Astrocyte of the hippocampus (primary cell): ENCODE results near the gene ATXN7.

Source experiments
- DNase-seq: peaks from one replicate; pipeline ENCODE4 v3.0.0; 2011; ENCODE audit warnings: low read depth, low spot score

The ATXN7 gene

GRCh38 chr3:63963496-63963895, 99.8 kb downstream of the ATXN7 start:
- peak; percentile 12 for DNase-seq

DNA sequence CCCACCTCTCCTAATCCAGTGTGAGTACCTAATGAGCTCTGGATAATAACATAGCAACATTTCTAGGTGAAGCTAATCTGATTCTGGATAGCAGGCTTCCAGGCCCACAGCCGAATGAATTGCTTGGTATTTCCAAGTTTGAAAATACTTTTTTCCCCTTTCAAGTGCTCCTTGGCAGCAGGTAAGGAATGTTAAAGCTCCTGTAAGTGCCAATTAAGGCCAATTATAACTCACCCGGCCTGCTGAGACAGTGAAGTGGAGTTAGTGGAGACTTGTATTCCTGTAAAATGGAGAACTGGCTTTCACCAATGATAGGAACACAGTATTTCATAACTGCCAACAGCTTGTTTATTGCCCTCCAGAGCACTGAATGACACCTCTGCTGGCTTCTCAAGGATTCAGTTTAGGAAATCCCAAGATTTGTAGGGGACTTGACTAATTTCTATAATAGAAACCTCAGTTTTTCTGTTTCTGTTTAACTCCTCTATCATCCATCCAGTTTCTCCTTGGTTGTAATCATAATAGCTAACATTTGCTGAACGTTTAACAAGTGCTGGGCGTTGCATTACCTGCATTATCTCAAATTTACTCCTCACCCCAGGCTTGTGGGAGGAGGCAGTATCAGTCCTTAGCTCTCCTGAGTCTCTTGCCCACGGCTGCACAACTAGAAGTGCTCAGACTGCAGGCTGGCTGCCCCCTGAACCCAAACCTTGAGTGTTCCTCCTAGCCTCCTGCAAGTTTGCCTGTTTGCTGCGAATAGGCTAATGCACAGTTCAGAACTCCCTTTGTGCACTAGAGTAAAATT, 101.2 kb downstream of the ATXN7 start:
- peak; percentile 63 for DNase-seq

- DNase-seq = no peak
Measured at GRCh38 chr3:63966007-63966406, 102.3 kb downstream of the ATXN7 start.

DNA sequence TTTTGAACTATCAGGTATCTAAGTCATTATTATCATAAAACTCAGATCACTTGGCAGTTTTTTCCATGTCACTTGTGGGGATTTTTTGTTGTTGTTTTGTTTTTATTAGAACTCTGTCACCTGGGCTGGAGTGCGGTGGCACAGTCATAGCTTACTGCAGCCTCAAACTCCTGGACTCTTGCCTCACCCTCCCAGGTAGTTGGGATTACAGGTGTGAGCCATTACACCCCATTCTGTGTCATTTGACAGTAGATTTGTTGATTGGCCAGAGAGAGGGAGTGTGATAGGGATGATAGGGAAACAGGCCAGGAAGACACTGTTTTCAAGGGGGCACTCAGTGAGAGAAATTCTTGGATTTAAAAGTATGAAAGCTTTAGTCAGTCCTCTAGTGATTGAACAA, 103.2 kb downstream of the ATXN7 start:
- DNase-seq = no peak

DNA sequence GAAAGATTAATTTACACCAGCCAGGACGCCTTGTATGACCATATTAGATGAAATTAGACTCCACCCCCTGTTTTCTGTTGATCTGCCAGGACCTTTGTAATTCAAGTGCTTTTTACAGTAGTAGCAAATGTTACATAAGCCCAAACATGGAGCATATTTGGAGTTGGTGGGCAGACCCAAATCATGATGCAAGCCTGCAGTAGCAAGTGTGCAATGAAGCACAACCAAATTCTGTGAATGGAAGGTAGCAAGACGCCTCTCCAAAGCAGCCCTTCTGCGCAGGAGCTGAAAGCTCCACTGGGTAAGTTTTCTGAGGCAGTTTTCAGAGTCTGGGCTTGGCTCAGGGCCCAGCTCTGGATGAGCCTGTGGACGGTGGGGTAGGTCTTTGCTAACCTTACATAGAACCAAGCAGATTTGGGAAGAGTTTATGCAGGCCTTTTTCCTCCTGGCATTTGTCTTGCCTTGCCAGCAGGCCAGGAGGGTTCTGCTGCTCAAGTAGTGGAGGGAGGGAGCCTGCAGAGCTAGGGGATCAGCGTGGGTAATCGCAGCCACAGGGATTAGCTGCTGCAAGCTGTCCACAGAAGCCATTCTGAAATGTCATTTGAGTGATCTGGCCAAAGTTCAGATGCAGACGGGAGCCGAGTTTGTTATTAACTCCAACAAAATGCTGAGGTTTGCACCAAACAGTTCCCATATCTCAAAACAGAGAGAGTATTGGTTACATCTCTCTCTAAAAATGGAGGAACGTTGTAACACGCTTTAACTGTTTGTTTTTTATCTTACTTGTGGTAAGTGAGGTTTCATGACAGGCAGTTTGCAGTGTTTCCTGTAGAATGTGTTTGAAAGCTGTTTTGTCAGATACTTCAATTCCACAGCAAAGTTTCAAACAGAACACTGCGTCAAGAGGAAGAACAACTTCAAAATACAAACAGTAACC, 104.3 kb downstream of the ATXN7 start:
- DNase-seq = peak; percentile 70

GRCh38 chr3:63968612-63969350, 105.1 kb downstream of the ATXN7 start:
- no peak for DNase-seq

GRCh38 chr3:63969876-63970275, 106.2 kb downstream of the ATXN7 start:
- no peak for DNase-seq

DNA sequence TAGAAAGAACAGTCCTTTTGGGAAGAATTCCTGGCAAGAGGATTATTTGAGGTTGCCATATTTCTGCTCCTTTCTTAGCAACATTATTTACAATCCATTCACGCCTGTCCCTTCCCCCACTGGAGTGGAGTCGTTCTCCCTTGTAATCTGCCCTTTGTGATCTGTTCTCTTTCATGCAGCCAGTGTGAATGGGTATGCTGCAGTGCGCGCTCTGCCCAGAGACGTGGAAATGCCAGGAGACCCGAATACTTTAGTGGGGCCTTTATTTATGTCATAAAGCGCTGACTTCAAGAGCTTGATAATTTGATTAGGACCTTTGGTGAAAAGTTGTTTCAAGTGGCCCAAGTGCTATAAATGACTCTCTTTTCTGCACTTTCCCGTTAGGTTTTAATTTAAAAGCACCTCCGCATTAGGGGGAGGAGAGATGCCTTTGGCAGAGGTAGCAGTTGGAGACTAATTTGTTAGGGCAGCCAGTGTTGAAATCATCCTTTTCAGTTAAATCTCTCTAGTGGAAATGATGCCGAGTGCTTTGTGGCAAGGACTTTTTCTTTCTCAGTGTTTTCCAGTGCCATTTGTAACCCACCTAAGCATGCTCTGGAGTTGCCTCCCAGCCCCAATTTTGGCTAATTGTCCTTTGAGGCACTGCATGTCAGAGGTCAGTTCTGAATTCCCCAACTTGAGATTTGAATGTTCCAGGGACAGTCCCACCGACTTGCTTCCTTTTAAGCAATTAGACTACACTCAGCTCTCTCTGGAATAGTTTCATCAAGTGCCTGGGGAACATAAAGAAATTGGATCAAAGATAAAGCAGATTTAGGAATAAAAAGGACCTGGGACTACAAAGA, 107.2 kb downstream of the ATXN7 start:
- no peak for DNase-seq

DNA sequence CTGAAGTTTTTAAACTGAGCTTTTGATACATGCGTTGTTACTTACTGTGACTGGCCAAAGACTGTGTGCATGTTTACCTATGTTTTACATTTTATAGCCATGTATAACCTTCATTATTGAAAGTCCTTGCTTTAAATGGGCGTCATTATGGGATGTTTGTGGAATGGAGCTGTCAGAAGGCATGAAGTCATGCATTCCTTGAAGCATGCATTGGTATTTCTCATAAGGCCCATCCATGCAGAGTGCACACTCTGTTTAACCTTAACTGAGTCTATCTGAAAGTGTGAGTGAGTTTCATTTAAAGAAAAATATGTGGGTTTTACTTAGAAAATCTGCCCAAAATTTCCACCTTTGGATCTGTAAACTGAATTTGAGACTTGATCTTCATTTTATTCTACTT, 108.5 kb downstream of the ATXN7 start:
- DNase-seq = peak; percentile 77

- no peak for DNase-seq
Measured at GRCh38 chr3:63972987-63973386, 109.3 kb downstream of the ATXN7 start.

GRCh38 chr3:63973406-63973805, 109.7 kb downstream of the ATXN7 start:
- DNase-seq = no peak

DNA sequence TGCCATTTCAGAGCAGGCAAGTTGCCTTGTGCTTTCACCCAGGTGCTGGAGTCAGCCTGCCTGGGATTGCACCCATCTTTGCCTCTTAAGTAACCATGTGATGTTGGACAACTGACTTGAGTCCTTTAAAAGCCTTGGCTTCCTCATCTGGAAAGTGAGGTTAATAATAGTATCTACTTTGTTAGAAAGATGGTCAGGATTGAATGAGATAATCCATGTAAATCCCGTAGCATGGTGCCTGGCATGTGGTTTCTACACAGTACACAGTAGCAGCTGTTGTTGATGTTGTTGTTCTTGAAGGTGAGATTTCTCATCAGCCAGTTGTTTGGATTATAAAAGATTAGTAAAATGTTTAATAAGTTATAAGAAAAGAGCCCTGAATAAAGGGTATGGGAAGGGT, 110.8 kb downstream of the ATXN7 start:
- no peak for DNase-seq

DNA sequence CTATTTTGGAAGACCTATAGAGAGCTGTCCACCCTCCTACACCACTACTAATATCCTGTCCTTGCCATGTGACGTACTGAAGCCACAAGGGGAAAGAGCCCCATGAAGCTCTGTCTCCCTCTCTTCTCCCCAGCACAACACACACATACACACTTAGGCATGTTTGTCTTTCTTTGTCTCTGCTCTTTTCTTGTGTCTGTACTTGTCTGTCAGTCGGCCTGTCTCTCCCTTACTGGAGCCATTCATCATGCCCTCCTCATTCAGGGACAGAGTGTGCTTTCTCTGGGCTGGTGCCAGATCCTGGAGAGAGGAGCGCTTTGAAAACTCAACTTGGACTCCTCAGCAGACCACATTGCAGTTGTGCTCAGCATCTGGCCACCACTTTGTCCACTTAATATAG, 112.1 kb downstream of the ATXN7 start:
- DNase-seq = peak; percentile 65

DNA sequence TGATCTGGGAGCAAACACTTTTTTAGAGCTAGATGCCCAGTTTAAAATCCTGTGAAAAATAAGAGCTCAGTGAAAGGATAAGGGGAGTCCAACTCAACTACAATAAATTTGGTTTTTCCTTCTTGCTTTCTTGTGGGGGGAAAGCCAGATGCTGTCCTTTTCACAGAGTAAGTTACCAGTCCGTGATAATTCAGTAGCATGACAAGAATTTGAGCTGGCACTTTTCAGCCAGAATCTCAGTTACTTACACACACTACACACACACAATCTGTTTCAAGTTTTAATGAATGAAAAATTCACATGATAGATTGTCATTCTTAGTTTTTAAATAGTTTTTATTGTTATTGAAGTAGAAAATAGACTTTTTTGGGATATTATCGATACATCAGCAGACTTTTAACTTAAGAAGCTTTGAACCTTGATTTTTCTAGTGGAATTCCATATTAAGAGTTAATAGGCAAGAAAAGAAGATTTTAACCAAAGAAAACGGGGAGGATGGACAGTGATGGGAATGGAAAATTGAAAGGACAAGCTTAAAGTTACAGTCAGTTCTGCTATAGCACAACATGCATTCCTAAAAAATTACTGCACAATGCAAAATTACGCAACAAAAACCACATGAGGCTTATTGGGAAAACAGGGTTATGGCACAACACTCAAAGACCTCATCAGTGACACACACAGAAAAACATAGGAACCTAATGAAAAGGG, 112.6 kb downstream of the ATXN7 start:
- DNase-seq = peak; percentile 68

GRCh38 chr3:63976872-63977200, 113.2 kb downstream of the ATXN7 start:
- DNase-seq = no peak

- no peak for DNase-seq
Measured at GRCh38 chr3:63977893-63978292, 114.2 kb downstream of the ATXN7 start.

DNA sequence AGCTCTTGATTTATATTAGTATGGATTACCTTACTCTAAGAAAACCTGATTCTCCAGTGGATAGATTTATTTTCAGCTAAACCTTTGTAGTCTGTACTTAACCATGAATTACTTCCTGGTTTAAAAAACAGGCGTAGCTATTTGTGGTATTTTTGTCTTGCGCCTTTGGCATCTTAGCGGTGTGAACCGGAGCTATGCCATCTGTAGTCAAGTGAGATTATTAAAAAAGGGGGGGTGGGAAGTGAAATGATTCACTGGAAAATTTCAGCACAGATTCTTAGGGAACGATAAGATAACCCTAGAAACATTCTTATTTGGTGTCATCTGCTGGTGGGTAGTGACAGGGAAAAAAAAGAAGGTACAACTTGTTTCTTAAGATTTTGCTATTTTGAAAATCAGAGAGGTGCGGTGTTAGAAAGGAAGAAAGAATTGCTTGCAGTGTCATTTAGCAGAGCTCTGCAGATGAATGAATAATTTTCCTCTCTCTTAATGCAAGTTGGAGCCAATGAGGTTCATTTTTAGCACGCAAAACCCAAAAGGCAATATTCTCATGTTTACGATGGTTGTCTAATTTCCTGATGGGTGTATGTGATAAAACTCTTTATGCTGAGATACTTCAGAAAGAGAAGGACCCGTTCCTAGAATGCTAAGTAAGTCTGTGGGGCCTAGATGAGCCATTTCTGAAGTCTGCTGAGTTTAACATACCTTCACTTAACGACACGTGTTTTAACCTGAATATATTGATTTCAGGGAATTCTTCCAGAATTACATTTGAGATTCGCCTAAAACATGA, 115.6 kb downstream of the ATXN7 start:
- no peak for DNase-seq

GRCh38 chr3:63980019-63980418, 116.4 kb downstream of the ATXN7 start:
- no peak for DNase-seq

DNA sequence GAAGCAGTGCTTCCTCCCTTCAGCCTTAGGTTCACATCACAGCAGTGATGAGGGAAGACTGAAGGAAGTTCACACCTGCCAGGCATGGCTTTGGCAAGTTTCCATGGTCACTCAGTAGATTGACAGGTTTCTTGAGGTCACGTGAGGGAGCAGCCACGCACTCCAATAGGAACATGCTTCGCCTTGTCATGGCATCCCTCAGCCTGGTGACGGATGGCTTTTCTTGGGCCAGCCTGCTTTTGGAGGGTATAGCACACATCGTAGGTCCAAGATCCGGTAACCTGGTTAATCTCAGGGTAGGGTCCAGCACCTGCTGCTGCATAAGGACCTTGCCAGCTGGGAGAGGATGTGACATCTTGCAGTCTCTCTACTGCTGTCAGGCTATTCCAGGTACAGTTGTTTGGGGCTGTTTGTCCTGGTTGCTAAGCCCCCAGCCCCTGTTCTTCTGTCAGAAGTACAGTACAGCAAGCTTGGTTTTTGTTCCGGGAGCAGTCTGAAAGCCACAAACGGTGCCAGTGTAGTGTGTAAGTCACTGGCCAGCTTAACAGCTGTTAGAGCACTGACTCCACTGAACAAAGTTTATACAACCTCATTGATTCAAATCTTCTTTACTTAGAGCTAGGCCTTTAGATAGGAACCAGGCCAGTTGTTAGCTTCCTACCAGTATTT, 117.3 kb downstream of the ATXN7 start:
- DNase-seq = no peak
